Measurements from ENCODE around the gene BFSP2. TPM values are rescaled to one million over a fixed set of nuclear protein-coding genes. Genes with fewer than 3 reads are reported as not detected.

The BFSP2 gene
- total and polyA plus RNA-seq, 2 donors (not counting 1 experiment from before 2014, with no cell fraction given): 0.60 to 1.6 TPM

GRCh38 chr3:133474251-133474801, 74.5 kb downstream of the BFSP2 start:
- peak overlapping the region; percentile 81 for H3K4me3 Mint-ChIP-seq
- Histone ChIP-seq H3K27me3 (replicated peaks in 1 of 4; ENCODE audit: control extremely low read depth in 1 of 4, control insufficient read depth in 3 of 4, insufficient read depth in 4 of 4, low read length in 3 of 4) (no peaks in the 10 kb centered on the region), H3K79me2 (ENCODE audit: control insufficient read depth, insufficient read depth, low read length) (no peaks in the 10 kb centered on the region), H3K36me3 (replicated peaks in 1 of 2; ENCODE audit: control extremely low read depth in 1 of 2, control insufficient read depth in 1 of 2, extremely low read depth in 1 of 2, insufficient read depth in 2 of 2, low read length in 1 of 2) (no peaks in the 10 kb centered on the region), H3K27ac (ENCODE audit: low read length in 2 of 2) (peak overlapping the region; percentile 75 to 82), H3K9me3 (ENCODE audit: control extremely low read depth in 1 of 3, control insufficient read depth in 2 of 3, insufficient read depth in 1 of 3, low read length in 2 of 3) (no peaks in the 10 kb centered on the region), H3K9ac (ENCODE audit: low read length) (peak overlapping the region; percentile 5), H4K20me1 (ENCODE audit: control insufficient read depth, insufficient read depth, low read length, poor library complexity, severe bottlenecking) (no peaks in the 10 kb centered on the region), H3K4me1 (ENCODE audit: control insufficient read depth in 2 of 2, insufficient read depth in 2 of 2, low read length in 2 of 2) (peaks cover 57 to 71% of the 10 kb centered on the region in 2 donors), H3K4me3 (ENCODE audit: control extremely low read depth in 1 of 5, extremely low read depth in 1 of 5, insufficient read depth in 1 of 5, low read depth in 2 of 5, low read length in 4 of 5) (peak overlapping the region in 1 of 5 experiments; percentile 25), H3K4me2 (replicated peaks; ENCODE audit: low read depth, low read length, poor library complexity, severe bottlenecking) (peak overlapping the region; percentile 57), H2AFZ (ENCODE audit: insufficient read depth, low read depth, low read length, poor library complexity, severe bottlenecking) (peak overlapping the region; percentile 21)
- CTCF ChIA-PET: interaction anchor here (0.5 to 5.3 kb wide), 8 partner anchors 9 to 104 kb away, joined by 3 to 39 read pairs (median 4); no protein-coding TSS in a partner anchor
- H3K27me3 Mint-ChIP-seq: no peaks in the 10 kb centered on the region
- 67% methylated on average over 2 of the region's 8 CpGs for WGBS (ENCODE audit: insufficient coverage)
- POLR2A ChIA-PET: interaction anchor here (1.2 to 3.1 kb wide), 3 partner anchors 17 to 99 kb away, joined by 3 to 13 read pairs (median 7); partner anchors contain the start of gene CDV3
- H3K27ac Mint-ChIP-seq: peak overlapping the region; percentile 87
- intact Hi-C loops (cut with micrococcal nuclease): no loop called here
- H3K4me1 Mint-ChIP-seq: peaks cover 74% of the 10 kb centered on the region
- DNase-seq (no peak), ATAC-seq (ENCODE audit: low read depth) (no peak)
- TF ChIP-seq CTCF (IDR thresholded peaks at IDR 0.05) (no peak), EZH2 (IDR thresholded peaks at IDR 0.05; ENCODE audit: borderline replicate concordance, insufficient read depth, low read depth, low read length, poor library complexity, severe bottlenecking) (no peak)
- no peaks in the 10 kb centered on the region for H3K9me3 Mint-ChIP-seq (ENCODE audit: insufficient read depth)

- intact Hi-C loops (cut with micrococcal nuclease): loop anchor here (1.0 to 5.0 kb wide), 5 partner anchors 8 to 147 kb away; partner anchors contain the start of gene CDV3
- H3K4me3 ChIP-seq (ENCODE audit: control extremely low read depth in 1 of 5, extremely low read depth in 1 of 5, insufficient read depth in 1 of 5, low read depth in 2 of 5, low read length in 4 of 5): peak overlapping the region in 1 of 5 experiments; percentile 25
- ATAC-seq (ENCODE audit: low read depth) (no peak), DNase-seq (no peak)
- H3K36me3 ChIP-seq (replicated peaks in 1 of 2; ENCODE audit: control extremely low read depth in 1 of 2, control insufficient read depth in 1 of 2, extremely low read depth in 1 of 2, insufficient read depth in 2 of 2, low read length in 1 of 2): no peaks in the 10 kb centered on the region
- POLR2A ChIA-PET: interaction anchor here (1.2 to 3.1 kb wide), 3 partner anchors 16 to 98 kb away, joined by 3 to 13 read pairs (median 7); partner anchors contain the start of gene CDV3
- peaks cover 70% of the 10 kb centered on the region for H3K4me1 Mint-ChIP-seq
- H3K27me3 Mint-ChIP-seq: no peaks in the 10 kb centered on the region
- peak overlapping the region; percentile 81 for H3K4me3 Mint-ChIP-seq
- peak overlapping the region; percentile 75 to 82 for H3K27ac ChIP-seq (ENCODE audit: low read length in 2 of 2)
- no peaks in the 10 kb centered on the region for H3K79me2 ChIP-seq (ENCODE audit: control insufficient read depth, insufficient read depth, low read length)
- peak overlapping the region; percentile 57 for H3K4me2 ChIP-seq (replicated peaks; ENCODE audit: low read depth, low read length, poor library complexity, severe bottlenecking)
- WGBS (ENCODE audit: insufficient coverage): 39% methylated on average over 2 of the region's 4 CpGs
- no peaks in the 10 kb centered on the region for H4K20me1 ChIP-seq (ENCODE audit: control insufficient read depth, insufficient read depth, low read length, poor library complexity, severe bottlenecking)
- H3K27ac Mint-ChIP-seq: peak overlapping the region; percentile 87
- no peaks in the 10 kb centered on the region for H3K9me3 ChIP-seq (ENCODE audit: control extremely low read depth in 1 of 3, control insufficient read depth in 2 of 3, insufficient read depth in 1 of 3, low read length in 2 of 3)
- peaks cover 53 to 68% of the 10 kb centered on the region in 2 donors for H3K4me1 ChIP-seq (ENCODE audit: control insufficient read depth in 2 of 2, insufficient read depth in 2 of 2, low read length in 2 of 2)
- H3K27me3 ChIP-seq (replicated peaks in 1 of 4; ENCODE audit: control extremely low read depth in 1 of 4, control insufficient read depth in 3 of 4, insufficient read depth in 4 of 4, low read length in 3 of 4): no peaks in the 10 kb centered on the region
- H2AFZ ChIP-seq (ENCODE audit: insufficient read depth, low read depth, low read length, poor library complexity, severe bottlenecking): peak overlapping the region; percentile 21
- peak overlapping the region; percentile 5 for H3K9ac ChIP-seq (ENCODE audit: low read length)
- no peak for TF ChIP-seq EZH2 (IDR thresholded peaks at IDR 0.05; ENCODE audit: borderline replicate concordance, insufficient read depth, low read depth, low read length, poor library complexity, severe bottlenecking)
- TF ChIP-seq CTCF (IDR thresholded peaks at IDR 0.05): no peak
- no peaks in the 10 kb centered on the region for H3K9me3 Mint-ChIP-seq (ENCODE audit: insufficient read depth)
- CTCF ChIA-PET: interaction anchor here (0.9 to 5.3 kb wide), 7 partner anchors 10 to 104 kb away, joined by 3 to 39 read pairs (median 5); no protein-coding TSS in a partner anchor
Measured at GRCh38 chr3:133474817-133475216, 75.0 kb downstream of the BFSP2 start.
